Measurements from ENCODE around the gene PGAM2. TPM values are rescaled to one million over a fixed set of nuclear protein-coding genes. Genes with fewer than 3 reads are reported as not detected.
A peak's percentile ranks its signal among the peaks of the same experiment; 100 is the strongest.

PGAM2 gene
- total RNA-seq, 2 donors from 2014 or later, result 2.4 TPM; not detected in 1

- Mint-ChIP-seq H3K4me1 (peaks cover 5% of the 10 kb centered on the region), H3K4me3 (no peak overlapping the region), H3K36me3 (ENCODE audit: low read depth) (peaks cover 77% of the 10 kb centered on the region), H3K27me3 (no peaks in the 10 kb centered on the region), H3K9me3 (no peaks in the 10 kb centered on the region), H3K27ac (peak overlapping the region; percentile 50)
- ATAC-seq (replicated peaks), result no peak
Measured at GRCh38 chr7:44058759-44059218, 6.6 kb downstream of the PGAM2 start.

GRCh38 chr7:44057849-44058758 is 7.3 kb downstream of the PGAM2 start:
- H3K36me3 Mint-ChIP-seq (ENCODE audit: low read depth), result peaks cover 84% of the 10 kb centered on the region
- peaks cover 5% of the 10 kb centered on the region for H3K4me1 Mint-ChIP-seq
- H3K27ac Mint-ChIP-seq, result peak overlapping the region; percentile 50
- no peak for ATAC-seq (replicated peaks)
- no peak overlapping the region for H3K4me3 Mint-ChIP-seq
- no peaks in the 10 kb centered on the region for H3K9me3 Mint-ChIP-seq
- no peaks in the 10 kb centered on the region for H3K27me3 Mint-ChIP-seq

- no peaks in the 10 kb centered on the region for H3K9me3 Mint-ChIP-seq
- peaks cover 91% of the 10 kb centered on the region for H3K36me3 Mint-ChIP-seq (ENCODE audit: low read depth)
- H3K27ac Mint-ChIP-seq, result peak overlapping the region; percentile 50
- peaks cover 5% of the 10 kb centered on the region for H3K4me1 Mint-ChIP-seq
- no peaks in the 10 kb centered on the region for H3K27me3 Mint-ChIP-seq
- ATAC-seq (replicated peaks), result no peak
- no peak overlapping the region for H3K4me3 Mint-ChIP-seq
Measured at GRCh38 chr7:44057181-44057848, 8.1 kb downstream of the PGAM2 start.

GRCh38 chr7:44056681-44057080 is 8.7 kb downstream of the PGAM2 start:
- Mint-ChIP-seq H3K9me3 (no peaks in the 10 kb centered on the region), H3K4me3 (no peak overlapping the region), H3K27ac (no peak overlapping the region), H3K36me3 (ENCODE audit: low read depth) (peaks cover 96% of the 10 kb centered on the region), H3K27me3 (no peaks in the 10 kb centered on the region), H3K4me1 (peaks cover 8% of the 10 kb centered on the region)
- no peak for ATAC-seq (replicated peaks)

- Mint-ChIP-seq H3K4me1 (peaks cover 16% of the 10 kb centered on the region), H3K27me3 (no peaks in the 10 kb centered on the region), H3K9me3 (no peaks in the 10 kb centered on the region), H3K27ac (no peak overlapping the region), H3K36me3 (ENCODE audit: low read depth) (peaks cover 98% of the 10 kb centered on the region), H3K4me3 (no peak overlapping the region)
- ATAC-seq (replicated peaks), result no peak
Measured at GRCh38 chr7:44052771-44053365, 12.5 kb downstream of the PGAM2 start.

GRCh38 chr7:44051611-44052220 is 13.7 kb downstream of the PGAM2 start:
- Mint-ChIP-seq H3K27me3 (no peaks in the 10 kb centered on the region), H3K9me3 (no peaks in the 10 kb centered on the region), H3K4me3 (no peak overlapping the region), H3K4me1 (peaks cover 24% of the 10 kb centered on the region), H3K36me3 (ENCODE audit: low read depth) (peaks cover 98% of the 10 kb centered on the region), H3K27ac (no peak overlapping the region)
- no peak for ATAC-seq (replicated peaks)

- Mint-ChIP-seq H3K27me3 (no peaks in the 10 kb centered on the region), H3K27ac (peak overlapping the region; percentile 76), H3K4me3 (no peak overlapping the region), H3K4me1 (peaks cover 31% of the 10 kb centered on the region), H3K36me3 (ENCODE audit: low read depth) (peaks cover 98% of the 10 kb centered on the region), H3K9me3 (no peaks in the 10 kb centered on the region)
- ATAC-seq (replicated peaks), result no peak
Measured at GRCh38 chr7:44050915-44051560, 14.3 kb downstream of the PGAM2 start.

GRCh38 chr7:44050121-44050914 is 15.0 kb downstream of the PGAM2 start:
- no peaks in the 10 kb centered on the region for H3K9me3 Mint-ChIP-seq
- H3K4me3 Mint-ChIP-seq, result no peak overlapping the region
- H3K27ac Mint-ChIP-seq, result peak overlapping the region; percentile 76
- H3K4me1 Mint-ChIP-seq, result peaks cover 38% of the 10 kb centered on the region
- H3K36me3 Mint-ChIP-seq (ENCODE audit: low read depth), result peaks cover 98% of the 10 kb centered on the region
- no peak for ATAC-seq (replicated peaks)
- H3K27me3 Mint-ChIP-seq, result no peaks in the 10 kb centered on the region

- H3K27ac Mint-ChIP-seq, result peak overlapping the region; percentile 76
- H3K36me3 Mint-ChIP-seq (ENCODE audit: low read depth), result peaks cover 80% of the 10 kb centered on the region
- no peaks in the 10 kb centered on the region for H3K27me3 Mint-ChIP-seq
- no peaks in the 10 kb centered on the region for H3K9me3 Mint-ChIP-seq
- no peak for ATAC-seq (replicated peaks)
- H3K4me1 Mint-ChIP-seq, result peaks cover 34% of the 10 kb centered on the region
- H3K4me3 Mint-ChIP-seq, result peak overlapping the region; percentile 91
Measured at GRCh38 chr7:44048031-44048795, 17.2 kb downstream of the PGAM2 start.

GRCh38 chr7:44046321-44047061 is 18.9 kb downstream of the PGAM2 start:
- H3K27me3 Mint-ChIP-seq, result no peaks in the 10 kb centered on the region
- H3K4me3 Mint-ChIP-seq, result peak overlapping the region; percentile 91
- H3K36me3 Mint-ChIP-seq (ENCODE audit: low read depth), result peaks cover 62% of the 10 kb centered on the region
- ATAC-seq (replicated peaks), result peak; percentile 78
- H3K4me1 Mint-ChIP-seq, result peaks cover 28% of the 10 kb centered on the region
- peak overlapping the region; percentile 95 for H3K27ac Mint-ChIP-seq
- H3K9me3 Mint-ChIP-seq, result no peaks in the 10 kb centered on the region

GRCh38 chr7:44045226-44046014 is 19.9 kb downstream of the PGAM2 start:
- Mint-ChIP-seq H3K4me3 (peak overlapping the region; percentile 91), H3K27ac (peak overlapping the region; percentile 95), H3K9me3 (no peaks in the 10 kb centered on the region), H3K4me1 (peaks cover 28% of the 10 kb centered on the region), H3K36me3 (ENCODE audit: low read depth) (peaks cover 52% of the 10 kb centered on the region), H3K27me3 (no peaks in the 10 kb centered on the region)
- no peak for ATAC-seq (replicated peaks)

All from activated T-helper 17 cell treated with anti-CD3 and anti-CD28 coated beads, Interleukin-2, amount 50 U/mL, for 72 hours (primary cell).